Measurements from ENCODE around the gene TCF19. TPM values are rescaled to one million over a fixed set of nuclear protein-coding genes. Genes with fewer than 3 reads are reported as not detected.
A peak's percentile ranks its signal among the peaks of the same experiment; 100 is the strongest.

TCF19 gene
- total and polyA plus RNA-seq, 10 of the 15 experiments (the other 5 are each of a cell fraction or from before 2014, with no cell fraction given), result 7.7 to 103 (median 53.3) TPM

GRCh38 chr6:31203345-31203979, 45.1 kb downstream of the TCF19 start (continued):
- TF ChIP-seq PKNOX1 (IDR thresholded peaks at IDR 0.05) (no peak), GATAD2B (conservative IDR thresholded peaks at IDR 0.05; ENCODE audit: low read depth) (peak; percentile 62; the same call in 1 of the 2 replicates), BMI1 (IDR thresholded peaks at IDR 0.05; ENCODE audit: borderline replicate concordance) (no peak), TBL1XR1 (IDR thresholded peaks at IDR 0.05; ENCODE audit: low read depth, low read length) (peak; percentile 27; the same call in 1 of the 2 replicates), SMAD1 (IDR thresholded peaks at IDR 0.05; ENCODE audit: low read depth, partially characterized antibody) (no peak), CHD4 (IDR thresholded peaks at IDR 0.05) (no peak), SIX5 (IDR thresholded peaks at IDR 0.05; ENCODE audit: low read depth, low read length, severe bottlenecking) (no peak), NR2F1 (conservative IDR thresholded peaks at IDR 0.05) (peak; percentile 81), ESRRA (IDR thresholded peaks at IDR 0.05; ENCODE audit: low read length) (no peak), CBX3 (IDR thresholded peaks at IDR 0.05; ENCODE audit: borderline replicate concordance, low read depth) (no peak), CBFB (IDR thresholded peaks at IDR 0.05; ENCODE audit: low read depth) (no peak), KAT2A (conservative IDR thresholded peaks at IDR 0.05; ENCODE audit: control insufficient read depth, low read depth, low read length) (no peak), FOS (IDR thresholded peaks at IDR 0.05; ENCODE audit: borderline replicate concordance, extremely low read depth, insufficient read length) (no peak), SUZ12 (IDR thresholded peaks at IDR 0.05; ENCODE audit: unreplicated experiment) (no peak), RFX5 (IDR thresholded peaks at IDR 0.05; ENCODE audit: low read depth, low read length) (peak; percentile 91), POLR2AphosphoS2 (IDR thresholded peaks at IDR 0.05; ENCODE audit: low read depth, low read length) (peak; percentile 58; the same call in 1 of the 2 replicates), SRF (IDR thresholded peaks at IDR 0.05; ENCODE audit: low read depth in 2 of 2, low read length in 2 of 2) (peak in 1 of 2 experiments; percentile 5; a peak in 1 of 4 replicates), NFXL1 (IDR thresholded peaks at IDR 0.05; ENCODE audit: borderline replicate concordance) (no peak), MTA3 (IDR thresholded peaks at IDR 0.05; ENCODE audit: borderline replicate concordance, low read length) (no peak; the same call in 1 of the 2 replicates), BCL11A (IDR thresholded peaks at IDR 0.05; ENCODE audit: low read depth, low read length) (peak; percentile 45; the same call in 1 of the 2 replicates), SP1 (IDR thresholded peaks at IDR 0.05; ENCODE audit: low read depth, low read length) (peak; percentile 29), RUNX3 (IDR thresholded peaks at IDR 0.05; ENCODE audit: low read length) (peak; percentile 68), PAX8 (IDR thresholded peaks at IDR 0.05) (0 out of 2 replicates have a peak, but pooled peaks have one; percentile 20), EED (IDR thresholded peaks at IDR 0.05; ENCODE audit: low read depth) (peak; percentile 84), ZNF217 (IDR thresholded peaks at IDR 0.05) (peak; percentile 62; the same call in 1 of the 2 replicates), ZBED1 (IDR thresholded peaks at IDR 0.05; ENCODE audit: borderline replicate concordance) (no peak; the same call in none of the 2 replicates), JUNB (IDR thresholded peaks at IDR 0.05) (peak; percentile 92), SUPT20H (IDR thresholded peaks at IDR 0.05; ENCODE audit: borderline replicate concordance, control insufficient read depth, low read depth, low read length) (no peak), ETV6 (conservative IDR thresholded peaks at IDR 0.05 in 1 of 2, IDR thresholded peaks at IDR 0.05 in 1 of 2; ENCODE audit: borderline replicate concordance in 1 of 2, low read depth in 1 of 2) (peak in 1 of 2 experiments; percentile 42; a peak in 1 of 4 replicates), ZBTB33 (IDR thresholded peaks at IDR 0.05) (no peak)

Measured in GM12878 (cell line).